Neural progenitor cell (in vitro differentiated cells): Measurements from ENCODE around the gene KAZN.

ENCODE experiments used
- EZH2 ChIP-seq: fragments of 200-600 bp; sonication (generic); IDR thresholded peaks from 2 replicates; pipeline ENCODE4 v1.6.1; 2017; ENCODE audit warnings: antibody characterized with exemption, mild to moderate bottlenecking, moderate library complexity
- EZH2phosphoT487 ChIP-seq: fragments of 200-600 bp; sonication (generic); IDR thresholded peaks from 2 replicates; pipeline ENCODE4 v1.6.1; 2017; ENCODE audit warnings: antibody characterized with exemption

DNA sequence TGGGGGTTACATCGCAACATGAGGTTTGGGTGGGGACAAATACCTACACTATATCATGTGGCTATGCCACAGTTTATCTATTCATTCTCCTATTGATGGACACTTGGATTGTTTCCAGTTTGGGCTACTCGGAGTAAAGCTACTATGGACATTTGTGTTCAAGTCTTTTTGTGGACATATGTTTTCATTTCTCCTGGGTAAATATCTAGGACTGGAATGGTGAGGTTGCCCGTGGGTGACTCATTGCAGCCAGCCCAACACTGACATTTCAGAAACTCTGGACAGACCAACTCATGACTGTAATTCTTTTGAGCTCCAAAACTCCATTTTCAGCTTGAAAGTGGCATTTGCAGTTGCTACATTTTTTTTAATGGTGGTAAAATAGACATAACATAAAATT is 82.7 kb downstream of the KAZN start:
- TF ChIP-seq EZH2 (no peak), EZH2phosphoT487 (no peak)
